Naive thymus-derived CD8-positive, alpha-beta T cell (primary cell): Measurements from ENCODE around the gene TTC24. TPM values are rescaled to one million over a fixed set of nuclear protein-coding genes. Genes with fewer than 3 reads are reported as not detected.
"Not testable (repeated sequence)": the region's sequence is repeated elsewhere in the genome, so short reads cannot be mapped to it uniquely, and the experiment has no call there.

ENCODE experiments used
- ATAC-seq, 2 donors: fragments of 150-1000 bp; cut with Tn5 transposase in 1 of 2; sonication (Bioruptor Pico), chemical (Tn5 transposase) in 1 of 2; 1 replicate in 1 of 2; 2 replicates in 1 of 2; pipeline ENCODE4 v1.10.0; 2021; ENCODE audit warnings: mild to moderate bottlenecking in 2 of 2, moderate library complexity in 2 of 2
- POLR2A ChIA-PET: fragments of 350-600 bp; sonication (Branson Sonifier 250); formaldehyde crosslinking; loops from one replicate; lab custom pipeline; 2021; ENCODE audit warnings: antibody characterized with exemption; lab: Charles Lee
- DNase-seq, 10 donors: peaks; one replicate each; pipeline versions ENCODE4 v3.0.0 to v3.0.0-alpha.2; 2020 to 2022
- H3K27ac Mint-ChIP-seq, 10 donors: one replicate each; pipeline ENCODE4 v1.8.0; 2020 to 2022; ENCODE audit warnings: mild to moderate bottlenecking in 10 of 10, mixed read lengths in 10 of 10, moderate library complexity in 4 of 10, inconsistent platforms in 1 of 10
- H3K27me3 Mint-ChIP-seq, 5 donors: one replicate each; pipeline ENCODE4 v1.8.0; 2021 to 2022; ENCODE audit warnings: mixed read lengths in 5 of 5
- H3K36me3 Mint-ChIP-seq, 3 donors: one replicate each; pipeline ENCODE4 v1.8.0; 2020 to 2022; ENCODE audit warnings: mixed read lengths in 3 of 3, mild to moderate bottlenecking in 2 of 3, inconsistent platforms in 1 of 3
- H3K4me1 Mint-ChIP-seq, 4 donors: one replicate each; pipeline ENCODE4 v1.8.0; 2021 to 2022; ENCODE audit warnings: mixed read lengths in 4 of 4
- H3K4me3 Mint-ChIP-seq, 10 donors: one replicate each; pipeline ENCODE4 v1.8.0; 2020 to 2022; ENCODE audit warnings: mild to moderate bottlenecking in 10 of 10, mixed read lengths in 10 of 10, moderate library complexity in 6 of 10, inconsistent platforms in 1 of 10
- H3K9me3 Mint-ChIP-seq, 9 donors: one replicate each; pipeline ENCODE4 v1.8.0; 2020 to 2022; ENCODE audit warnings: mixed read lengths in 9 of 9, mild to moderate bottlenecking in 3 of 9, inconsistent platforms in 1 of 9, moderate library complexity in 1 of 9
- polyA plus RNA-seq, 3 donors: library from polyadenylated mRNA; unstranded; fragments of 300-500 nt; fragmentation: Illumina TruSeq; gene quantifications; one replicate each; pipeline ENCODE4 v1.2.3, GENCODE V29; 2021
- total RNA-seq, 8 experiments: library from RNA in 2 of 8; stranded (reverse) in 2 of 8; gene quantifications; one replicate each; pipeline ENCODE4 v1.2.3 and lab custom pipeline; 2021 to 2026

The TTC24 gene
- total and polyA plus RNA-seq, 5 experiments from 2014 or later = 3.8 to 44.3 (median 6.7) TPM

- H3K4me3 Mint-ChIP-seq = no peak within 1 kb of the TSS
- no peak within 1 kb of the TSS for H3K27ac Mint-ChIP-seq
- no peaks in the 10 kb centered on the region for H3K36me3 Mint-ChIP-seq
- DNase-seq (no peak), ATAC-seq (peak in 1 of 2 donors; percentile 42)
- no peaks in the 10 kb centered on the region for H3K9me3 Mint-ChIP-seq
- peaks cover 25 to 69% (median 55%) of the 10 kb centered on the region in 5 donors for H3K27me3 Mint-ChIP-seq
- H3K4me1 Mint-ChIP-seq = peaks cover 0 to 4% (median under 1%) of the 10 kb centered on the region in 4 donors
- POLR2A ChIA-PET = interaction anchor here (0.7 kb wide), 1 partner anchor 12 kb away, joined by 9 read pairs; no protein-coding TSS in a partner anchor
These were observed 39.5 kb downstream of the TTC24 start, which contains the start of gene HAPLN2 for GRCh38 chr1:156618853-156619581. Gene HAPLN2, plus strand, starts transcription at chr1:156619415. Its CDS starts 4,076 bp downstream, at chr1:156623491.

- ATAC-seq = no peak
- POLR2A ChIA-PET = no interaction called here
- Mint-ChIP-seq H3K4me3 (no peak overlapping the region), H3K27ac (no peak overlapping the region), H3K9me3 (no peaks in the 10 kb centered on the region), H3K27me3 (peaks cover 25 to 73% (median 55%) of the 10 kb centered on the region in 5 donors), H3K4me1 (peaks cover 0 to 7% (median 2%) of the 10 kb centered on the region in 4 donors), H3K36me3 (no peaks in the 10 kb centered on the region)
- DNase-seq = no peak
These were observed 40.0 kb downstream of the TTC24 start for GRCh38 chr1:156619582-156619955.

- H3K27ac Mint-ChIP-seq = no peak overlapping the region
- no peak for DNase-seq
- H3K27me3 Mint-ChIP-seq = peaks cover 31 to 68% (median 58%) of the 10 kb centered on the region in 5 donors
- H3K4me3 Mint-ChIP-seq = peak overlapping the region in 7 of 10 donors; percentile 21 to 61 (median 52)
- H3K4me1 Mint-ChIP-seq = peaks cover 6 to 14% (median 11%) of the 10 kb centered on the region in 4 donors
- ATAC-seq = no peak
- H3K9me3 Mint-ChIP-seq = no peaks in the 10 kb centered on the region
- POLR2A ChIA-PET = no interaction called here
- H3K36me3 Mint-ChIP-seq = no peaks in the 10 kb centered on the region
These were observed 43.2 kb downstream of the TTC24 start for GRCh38 chr1:156622581-156623297.

GRCh38 chr1:156623946-156624813, 44.7 kb downstream of the TTC24 start:
- POLR2A ChIA-PET = interaction anchor here (0.5 to 1.0 kb wide), 4 partner anchors 12 to 151 kb away, joined by 3 to 6 read pairs (median 4); partner anchors contain the start of gene MRPL24
- no peak overlapping the region for H3K27ac Mint-ChIP-seq
- peaks cover 31 to 71% (median 56%) of the 10 kb centered on the region in 5 donors for H3K27me3 Mint-ChIP-seq
- no peaks in the 10 kb centered on the region for H3K36me3 Mint-ChIP-seq
- no peaks in the 10 kb centered on the region for H3K9me3 Mint-ChIP-seq
- peak overlapping the region in 9 of 10 donors; percentile 47 to 69 (median 63) for H3K4me3 Mint-ChIP-seq
- peak; percentile 64 to 66 for ATAC-seq
- DNase-seq = peak in 4 of 10 donors; percentile 30 to 35 (median 32)
- H3K4me1 Mint-ChIP-seq = peaks cover 6 to 14% (median 11%) of the 10 kb centered on the region in 4 donors

GRCh38 chr1:156624814-156625435, 45.4 kb downstream of the TTC24 start:
- H3K9me3 Mint-ChIP-seq = no peaks in the 10 kb centered on the region
- POLR2A ChIA-PET = interaction anchor here (0.5 to 0.9 kb wide), 2 partner anchors 13 to 150 kb away, joined by 3 to 6 read pairs; no protein-coding TSS in a partner anchor
- ATAC-seq = peak; percentile 22 to 25
- no peaks in the 10 kb centered on the region for H3K36me3 Mint-ChIP-seq
- peaks cover 31 to 64% (median 52%) of the 10 kb centered on the region in 5 donors for H3K27me3 Mint-ChIP-seq
- DNase-seq = peak in 2 of 10 donors; percentile 14 to 19
- H3K27ac Mint-ChIP-seq = no peak overlapping the region
- peak overlapping the region in 9 of 10 donors; percentile 10 to 69 (median 59) for H3K4me3 Mint-ChIP-seq
- H3K4me1 Mint-ChIP-seq = peaks cover 6 to 14% (median 11%) of the 10 kb centered on the region in 4 donors

GRCh38 chr1:156625436-156626078, 46.0 kb downstream of the TTC24 start:
- H3K27ac Mint-ChIP-seq = peak overlapping the region in 2 of 10 donors; percentile 46 to 78
- H3K4me1 Mint-ChIP-seq = peaks cover 6 to 14% (median 11%) of the 10 kb centered on the region in 4 donors
- H3K4me3 Mint-ChIP-seq = peak overlapping the region; percentile 68 to 88 (median 82)
- no peaks in the 10 kb centered on the region for H3K36me3 Mint-ChIP-seq
- no peaks in the 10 kb centered on the region for H3K9me3 Mint-ChIP-seq
- ATAC-seq (peak; percentile 65 to 69), DNase-seq (peak; percentile 34 to 83 (median 66))
- H3K27me3 Mint-ChIP-seq = peaks cover 29 to 58% (median 51%) of the 10 kb centered on the region in 5 donors
- POLR2A ChIA-PET = no interaction called here

GRCh38 chr1:156626079-156626438, 46.5 kb downstream of the TTC24 start:
- peak overlapping the region in 8 of 10 donors; percentile 2 to 86 (median 82) for H3K4me3 Mint-ChIP-seq
- no peaks in the 10 kb centered on the region for H3K36me3 Mint-ChIP-seq
- peak overlapping the region in 1 of 10 donors; percentile 78 for H3K27ac Mint-ChIP-seq
- no peak for DNase-seq
- ATAC-seq = no peak
- H3K4me1 Mint-ChIP-seq = peaks cover 6 to 14% (median 11%) of the 10 kb centered on the region in 4 donors
- peaks cover 30 to 58% (median 52%) of the 10 kb centered on the region in 5 donors for H3K27me3 Mint-ChIP-seq
- no peaks in the 10 kb centered on the region for H3K9me3 Mint-ChIP-seq
- POLR2A ChIA-PET = no interaction called here

GRCh38 chr1:156627313-156627880, 47.9 kb downstream of the TTC24 start:
- ATAC-seq = no peak
- POLR2A ChIA-PET = interaction anchor here (0.6 to 0.7 kb wide), 2 partner anchors 74 to 256 kb away, joined by 3 to 5 read pairs; no protein-coding TSS in a partner anchor
- H3K4me3 Mint-ChIP-seq = no peak overlapping the region

GRCh38 chr1:156629823-156630449, 50.4 kb downstream of the TTC24 start:
- Mint-ChIP-seq H3K4me3 (no peak overlapping the region), H3K27ac (no peak overlapping the region), H3K27me3 (peaks cover 37 to 68% (median 60%) of the 10 kb centered on the region in 5 donors), H3K4me1 (peaks cover 6 to 12% (median 6%) of the 10 kb centered on the region in 4 donors), H3K9me3 (peaks cover 0 to 2% (median 0%) of the 10 kb centered on the region in 9 donors), H3K36me3 (no peaks in the 10 kb centered on the region)
- POLR2A ChIA-PET = no interaction called here
- ATAC-seq = no peak
- DNase-seq = no peak

More at GRCh38 chr1:156627313-156627880, 47.9 kb downstream of the TTC24 start:
- no peaks in the 10 kb centered on the region for H3K36me3 Mint-ChIP-seq
- H3K4me1 Mint-ChIP-seq = peaks cover 6 to 14% (median 11%) of the 10 kb centered on the region in 4 donors
- H3K27me3 Mint-ChIP-seq = peaks cover 31 to 58% (median 50%) of the 10 kb centered on the region in 5 donors
- no peak overlapping the region for H3K27ac Mint-ChIP-seq
- H3K9me3 Mint-ChIP-seq = peaks cover 0 to 2% (median 0%) of the 10 kb centered on the region in 9 donors
- DNase-seq = peak in 5 of 10 donors; percentile 16 to 37 (median 35)

- peaks cover 39 to 69% (median 60%) of the 10 kb centered on the region in 5 donors for H3K27me3 Mint-ChIP-seq
- H3K36me3 Mint-ChIP-seq, H3K27ac Mint-ChIP-seq, H3K4me1 Mint-ChIP-seq, H3K9me3 Mint-ChIP-seq, DNase-seq, POLR2A ChIA-PET, H3K4me3 Mint-ChIP-seq, ATAC-seq: not testable (repeated sequence)
These were observed 51.6 kb downstream of the TTC24 start for GRCh38 chr1:156631152-156631551.
